DND-41 (cell line): ENCODE data around the gene PMEPA1.

Experiments
- ATAC-seq: fragments of 200-7000 bp; cut with Tn5 transposase; 3 replicates; pipeline ENCODE4 v1.9.1; 2021; ENCODE audit warnings: low read depth; ENCODE audit not compliant: insufficient read depth
- DNase-seq: peaks from one replicate; pipeline ENCODE4 v3.0.0-alpha.2; 2020
- H2AFZ ChIP-seq: 2 replicates; pipeline ENCODE4 v1.6.0; 2012; ENCODE audit warnings: low read depth, low read length
- H3K27ac ChIP-seq: 2 replicates; pipeline ENCODE4 v1.5.1; 2012; ENCODE audit warnings: low read length, inconsistent platforms
- H3K27me3 ChIP-seq: fragments of 200-600 bp; sonication (generic); 2 replicates; pipeline ENCODE4 v1.6.0; 2012; ENCODE audit warnings: low read length, mild to moderate bottlenecking, inconsistent platforms; ENCODE audit not compliant: insufficient read depth, poor library complexity
- H3K36me3 ChIP-seq: 2 replicates; pipeline ENCODE4 v1.5.1; 2012; ENCODE audit warnings: low read length, inconsistent platforms; ENCODE audit not compliant: insufficient read depth
- H3K4me1 ChIP-seq: 2 replicates; pipeline ENCODE4 v1.5.1; 2012; ENCODE audit warnings: mild to moderate bottlenecking, low read length; ENCODE audit not compliant: insufficient read depth
- H3K4me2 ChIP-seq: 2 replicates; pipeline ENCODE4 v1.6.0; 2012; ENCODE audit warnings: mild to moderate bottlenecking, moderate library complexity, low read length, inconsistent platforms; ENCODE audit not compliant: insufficient read depth
- H3K4me3 ChIP-seq, 2 experiments: fragments of 200-600 bp in 1 of 2; shearing (Covaris generic) in 1 of 2; 2 replicates each; pipeline ENCODE4 v1.5.1; 2012 to 2016; ENCODE audit warnings: inconsistent platforms in 2 of 2, low read length in 2 of 2, mild to moderate bottlenecking in 2 of 2, low read depth in 1 of 2, moderate library complexity in 1 of 2
- H3K79me2 ChIP-seq: 2 replicates; pipeline ENCODE4 v1.6.0; 2012; ENCODE audit warnings: low read length, inconsistent platforms; ENCODE audit not compliant: insufficient read depth
- H3K9ac ChIP-seq: 2 replicates; pipeline ENCODE4 v1.6.0; 2012; ENCODE audit warnings: low read depth, mild to moderate bottlenecking, inconsistent platforms, low read length, moderate library complexity
- H3K9me3 ChIP-seq: 2 replicates; pipeline ENCODE4 v1.5.1; 2012; ENCODE audit warnings: low read length, moderate library complexity, mild to moderate bottlenecking, inconsistent platforms; ENCODE audit not compliant: insufficient read depth, severe bottlenecking
- H4K20me1 ChIP-seq: 2 replicates; pipeline ENCODE4 v1.6.0; 2012; ENCODE audit warnings: low read length; ENCODE audit not compliant: insufficient read depth
- EZH2 ChIP-seq: IDR thresholded peaks from 3 replicates; pipeline ENCODE4 v1.6.1; 2012; ENCODE audit warnings: borderline replicate concordance, low read depth, mild to moderate bottlenecking, moderate library complexity, low read length, inconsistent platforms; ENCODE audit not compliant: severe bottlenecking
- TF ChIP-seq, protein P1 (sequence below): IDR thresholded peaks from 2 replicates; pipeline ENCODE4 v1.5.1; 2012; ENCODE audit warnings: borderline replicate concordance, low read length, moderate library complexity, mild to moderate bottlenecking; ENCODE audit not compliant: poor library complexity, severe bottlenecking; ENCODE audit errors: extremely low read depth

PMEPA1 gene

DNA sequence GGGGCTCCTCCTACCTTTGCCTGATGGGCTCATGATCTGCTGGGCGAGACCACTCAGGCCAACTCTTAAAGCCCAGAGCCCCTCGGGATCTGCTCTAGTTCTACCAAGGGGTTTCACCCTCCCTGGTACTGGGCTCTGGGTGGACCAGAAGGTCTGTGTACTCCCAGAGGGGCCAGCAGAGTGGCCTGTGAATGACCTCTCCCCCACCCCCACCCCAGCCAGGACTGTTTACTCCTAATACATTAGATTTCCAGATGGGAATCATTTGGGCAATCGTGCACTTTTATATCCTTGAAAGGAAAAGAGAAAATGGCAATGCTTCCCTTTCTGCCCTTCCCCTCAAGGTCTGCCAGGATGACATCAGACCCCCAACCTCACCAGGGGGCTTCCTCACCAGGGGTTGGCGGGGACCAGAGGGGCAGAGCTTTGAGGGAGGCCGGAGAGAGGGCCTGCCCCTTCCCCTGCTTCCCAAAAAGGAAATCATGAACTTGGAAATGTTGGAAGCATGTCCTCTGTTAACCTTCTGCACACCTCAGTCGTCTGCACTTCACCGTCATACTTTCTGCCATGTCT is 37.1 kb upstream of the PMEPA1 start:
- no peak for ATAC-seq
- Histone ChIP-seq H3K9me3 (no peaks in the 10 kb centered on the region), H3K4me2 (no peak overlapping the region), H3K4me1 (no peaks in the 10 kb centered on the region), H3K36me3 (no peaks in the 10 kb centered on the region), H2AFZ (no peak overlapping the region), H3K79me2 (no peaks in the 10 kb centered on the region), H4K20me1 (no peaks in the 10 kb centered on the region; the same call in 1 of the 2 replicates), H3K9ac (no peak overlapping the region), H3K4me3 (no peak overlapping the region), H3K27me3 (peaks cover 21% of the 10 kb centered on the region), H3K27ac (no peak overlapping the region)
- TF ChIP-seq, protein P1, sequence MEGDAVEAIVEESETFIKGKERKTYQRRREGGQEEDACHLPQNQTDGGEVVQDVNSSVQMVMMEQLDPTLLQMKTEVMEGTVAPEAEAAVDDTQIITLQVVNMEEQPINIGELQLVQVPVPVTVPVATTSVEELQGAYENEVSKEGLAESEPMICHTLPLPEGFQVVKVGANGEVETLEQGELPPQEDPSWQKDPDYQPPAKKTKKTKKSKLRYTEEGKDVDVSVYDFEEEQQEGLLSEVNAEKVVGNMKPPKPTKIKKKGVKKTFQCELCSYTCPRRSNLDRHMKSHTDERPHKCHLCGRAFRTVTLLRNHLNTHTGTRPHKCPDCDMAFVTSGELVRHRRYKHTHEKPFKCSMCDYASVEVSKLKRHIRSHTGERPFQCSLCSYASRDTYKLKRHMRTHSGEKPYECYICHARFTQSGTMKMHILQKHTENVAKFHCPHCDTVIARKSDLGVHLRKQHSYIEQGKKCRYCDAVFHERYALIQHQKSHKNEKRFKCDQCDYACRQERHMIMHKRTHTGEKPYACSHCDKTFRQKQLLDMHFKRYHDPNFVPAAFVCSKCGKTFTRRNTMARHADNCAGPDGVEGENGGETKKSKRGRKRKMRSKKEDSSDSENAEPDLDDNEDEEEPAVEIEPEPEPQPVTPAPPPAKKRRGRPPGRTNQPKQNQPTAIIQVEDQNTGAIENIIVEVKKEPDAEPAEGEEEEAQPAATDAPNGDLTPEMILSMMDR = no peak
- no peak for TF ChIP-seq EZH2
- no peak for DNase-seq

DNA sequence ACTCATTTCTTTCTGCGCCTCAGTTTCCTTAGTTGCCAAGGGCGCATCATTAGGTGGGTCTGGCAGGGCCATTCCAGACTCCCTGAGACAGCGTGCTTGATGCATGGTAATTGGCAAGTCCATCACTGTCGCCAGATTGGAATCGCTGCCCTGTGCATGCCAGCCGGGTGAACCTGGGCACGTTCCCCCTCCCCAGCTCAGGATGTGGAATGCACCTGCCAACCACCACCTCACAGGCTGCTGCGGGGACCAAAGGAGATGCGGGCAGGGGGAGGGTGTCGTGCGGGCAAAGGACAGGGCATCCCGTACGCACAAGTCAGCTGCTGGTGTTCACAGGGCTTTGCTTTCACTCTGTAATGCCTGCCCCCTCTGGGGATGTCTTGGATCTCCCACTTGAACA is 36.4 kb upstream of the PMEPA1 start:
- DNase-seq (no peak), ATAC-seq (no peak)
- no peak overlapping the region for H3K9ac ChIP-seq
- TF ChIP-seq, protein P1 = no peak
- no peak for TF ChIP-seq EZH2
- no peak overlapping the region for H3K27ac ChIP-seq
- H2AFZ ChIP-seq = no peak overlapping the region
- no peaks in the 10 kb centered on the region; the same call in 1 of the 2 replicates for H4K20me1 ChIP-seq
- no peak overlapping the region for H3K4me3 ChIP-seq
- H3K79me2 ChIP-seq = no peaks in the 10 kb centered on the region
- peaks cover 18% of the 10 kb centered on the region for H3K27me3 ChIP-seq
- no peaks in the 10 kb centered on the region for H3K9me3 ChIP-seq
- no peaks in the 10 kb centered on the region for H3K4me1 ChIP-seq
- no peak overlapping the region for H3K4me2 ChIP-seq
- H3K36me3 ChIP-seq = no peaks in the 10 kb centered on the region

DNA sequence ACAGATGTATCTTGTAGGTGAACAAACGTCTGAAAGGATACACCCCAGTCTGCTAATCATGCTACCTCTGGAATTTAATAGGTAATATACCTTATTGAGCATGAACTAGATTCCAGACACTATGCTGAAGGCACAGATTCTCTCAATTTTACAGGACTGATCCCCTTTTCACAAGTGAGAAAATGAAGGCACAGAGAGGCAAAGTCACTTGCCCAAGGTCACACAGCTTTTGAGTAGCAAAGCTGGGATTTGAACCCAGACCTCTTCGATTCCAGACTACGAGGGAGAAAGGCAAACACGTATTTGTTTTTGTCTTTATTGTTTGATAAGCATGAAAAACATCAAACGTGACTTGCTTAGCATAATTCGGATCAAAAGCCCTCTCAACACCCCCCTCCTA is 34.4 kb upstream of the PMEPA1 start:
- TF ChIP-seq, protein P1 = no peak
- TF ChIP-seq EZH2 = no peak
- Histone ChIP-seq H2AFZ (no peak overlapping the region), H3K79me2 (no peaks in the 10 kb centered on the region), H3K4me1 (no peaks in the 10 kb centered on the region), H3K27ac (no peak overlapping the region), H3K4me3 (no peak overlapping the region), H3K9ac (no peak overlapping the region), H4K20me1 (no peaks in the 10 kb centered on the region), H3K4me2 (no peak overlapping the region), H3K36me3 (no peaks in the 10 kb centered on the region), H3K27me3 (peaks cover 15% of the 10 kb centered on the region), H3K9me3 (no peaks in the 10 kb centered on the region)
- DNase-seq (no peak), ATAC-seq (no peak)
